ENCODE data around the gene PRKCZ. TPM values are rescaled to one million over a fixed set of nuclear protein-coding genes. Genes with fewer than 3 reads are reported as not detected.

PRKCZ gene
- total RNA-seq, 2 experiments from 2014 or later: 6.7 to 8.0 TPM

GRCh38 chr1:2126331-2127186 lies 76.3 kb downstream of the PRKCZ start:
- POLR2A ChIA-PET: no interaction called here
- no peak for DNase-seq
- CTCF ChIA-PET: interaction anchor here (0.9 to 2.5 kb wide), 2 partner anchors 13 to 48 kb away, joined by 4 to 7 read pairs; no protein-coding TSS in a partner anchor
- Mint-ChIP-seq H3K4me1 (peaks cover 8% of the 10 kb centered on the region), H3K27ac (no peak overlapping the region), H3K4me3 (no peak overlapping the region), H3K9me3 (peaks cover 10% of the 10 kb centered on the region), H3K27me3 (no peaks in the 10 kb centered on the region), H3K36me3 (ENCODE audit: low read depth) (no peaks in the 10 kb centered on the region)

GRCh38 chr1:2127187-2128145 lies 77.3 kb downstream of the PRKCZ start:
- Mint-ChIP-seq H3K27ac (no peak overlapping the region), H3K27me3 (no peaks in the 10 kb centered on the region), H3K4me1 (peaks cover 9% of the 10 kb centered on the region), H3K4me3 (no peak overlapping the region), H3K36me3 (ENCODE audit: low read depth) (no peaks in the 10 kb centered on the region), H3K9me3 (peaks cover 7% of the 10 kb centered on the region)
- ChIA-PET POLR2A (no interaction called here), CTCF (interaction anchor here (0.9 to 2.5 kb wide), 3 partner anchors 12 to 47 kb away, joined by 3 to 7 read pairs (median 4); no protein-coding TSS in a partner anchor)
- no peak for DNase-seq

GRCh38 chr1:2128189-2128901 lies 78.1 kb downstream of the PRKCZ start:
- ChIA-PET CTCF (interaction anchor here (1.1 to 2.5 kb wide), 2 partner anchors 36 to 46 kb away, joined by 3 to 7 read pairs; no protein-coding TSS in a partner anchor), POLR2A (no interaction called here)
- H3K4me1 Mint-ChIP-seq: peaks cover 16% of the 10 kb centered on the region
- no peaks in the 10 kb centered on the region for H3K27me3 Mint-ChIP-seq
- no peak for DNase-seq
- no peak overlapping the region for H3K4me3 Mint-ChIP-seq
- no peaks in the 10 kb centered on the region for H3K36me3 Mint-ChIP-seq (ENCODE audit: low read depth)
- no peak overlapping the region for H3K27ac Mint-ChIP-seq
- peaks cover 4% of the 10 kb centered on the region for H3K9me3 Mint-ChIP-seq

GRCh38 chr1:2129256-2129943 lies 79.2 kb downstream of the PRKCZ start:
- ChIA-PET CTCF (no interaction called here), POLR2A (no interaction called here)
- Mint-ChIP-seq H3K27ac (no peak overlapping the region), H3K4me1 (peaks cover 16% of the 10 kb centered on the region), H3K9me3 (peaks cover under 1% of the 10 kb centered on the region), H3K36me3 (ENCODE audit: low read depth) (no peaks in the 10 kb centered on the region), H3K27me3 (no peaks in the 10 kb centered on the region), H3K4me3 (no peak overlapping the region)
- no peak for DNase-seq

GRCh38 chr1:2130156-2130555 lies 79.9 kb downstream of the PRKCZ start:
- ChIA-PET POLR2A (no interaction called here), CTCF (no interaction called here)
- no peaks in the 10 kb centered on the region for H3K27me3 Mint-ChIP-seq
- no peak overlapping the region for H3K27ac Mint-ChIP-seq
- H3K4me1 Mint-ChIP-seq: peaks cover 16% of the 10 kb centered on the region
- no peaks in the 10 kb centered on the region for H3K36me3 Mint-ChIP-seq (ENCODE audit: low read depth)
- H3K4me3 Mint-ChIP-seq: no peak overlapping the region
- no peaks in the 10 kb centered on the region for H3K9me3 Mint-ChIP-seq
- DNase-seq: no peak

GRCh38 chr1:2130871-2131289 lies 80.7 kb downstream of the PRKCZ start:
- DNase-seq: no peak
- Mint-ChIP-seq H3K4me3 (no peak overlapping the region), H3K9me3 (no peaks in the 10 kb centered on the region), H3K4me1 (peaks cover 16% of the 10 kb centered on the region), H3K36me3 (ENCODE audit: low read depth) (no peaks in the 10 kb centered on the region), H3K27me3 (no peaks in the 10 kb centered on the region), H3K27ac (no peak overlapping the region)
- ChIA-PET POLR2A (no interaction called here), CTCF (no interaction called here)

GRCh38 chr1:2132222-2133038 lies 82.2 kb downstream of the PRKCZ start:
- Mint-ChIP-seq H3K4me1 (peaks cover 8% of the 10 kb centered on the region), H3K4me3 (peak overlapping the region; percentile 72), H3K27ac (no peak overlapping the region), H3K9me3 (no peaks in the 10 kb centered on the region), H3K36me3 (ENCODE audit: low read depth) (no peaks in the 10 kb centered on the region), H3K27me3 (no peaks in the 10 kb centered on the region)
- ChIA-PET CTCF (interaction anchor here (0.8 to 2.0 kb wide), 7 partner anchors 16 to 98 kb away, joined by 4 to 20 read pairs (median 6); partner anchors contain the start of gene FAAP20), POLR2A (interaction anchor here (1.5 kb wide), 1 partner anchor 415 kb away, joined by 4 read pairs; no protein-coding TSS in a partner anchor)
- no peak for DNase-seq

DNA sequence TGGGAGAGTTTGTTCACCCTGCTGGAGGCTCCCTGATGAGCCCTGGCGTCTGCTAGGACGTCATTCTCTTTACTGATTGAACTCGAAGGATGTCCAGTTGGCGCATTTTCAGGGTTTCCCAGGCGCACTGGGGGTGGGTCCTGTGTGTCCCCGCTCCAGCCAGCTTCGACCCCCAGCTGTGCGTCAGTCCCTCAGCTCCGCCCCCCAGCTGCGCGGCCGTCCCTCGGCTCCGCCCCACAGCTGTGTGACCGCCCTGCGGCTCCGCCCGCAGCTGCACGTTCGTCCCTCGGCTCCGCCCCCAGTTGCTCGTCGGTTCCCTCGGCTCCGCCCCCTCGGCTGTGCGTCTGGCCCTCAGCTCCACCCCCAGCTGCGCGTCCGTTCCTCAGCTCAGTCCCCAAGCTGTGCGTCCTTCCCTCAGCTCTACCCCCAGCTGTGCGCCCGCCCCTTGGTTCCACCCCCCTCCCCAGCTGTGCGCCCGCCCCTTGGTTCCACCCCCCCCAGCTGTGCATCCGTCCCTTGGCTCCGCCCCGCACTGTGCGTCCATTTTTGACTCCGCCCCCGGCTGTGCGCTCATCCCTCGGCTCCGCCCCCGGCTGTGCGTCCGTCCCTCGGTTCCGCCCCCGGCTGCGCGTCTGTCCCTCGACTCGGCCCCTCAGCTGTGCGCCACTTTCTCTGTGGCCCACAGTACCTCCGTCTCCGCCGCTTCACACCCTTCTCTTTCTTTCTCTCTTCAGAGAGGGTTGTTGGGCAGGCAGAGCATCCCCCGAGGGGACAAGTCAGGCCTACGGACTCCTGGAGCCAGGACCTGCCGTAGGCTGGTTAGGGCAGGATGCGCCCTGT lies 83.0 kb downstream of the PRKCZ start:
- CTCF ChIA-PET: interaction anchor here (0.8 to 2.0 kb wide), 9 partner anchors 16 to 97 kb away, joined by 4 to 20 read pairs (median 6); partner anchors contain the start of gene FAAP20

GRCh38 chr1:2133879-2134215 lies 83.6 kb downstream of the PRKCZ start:
- Mint-ChIP-seq H3K27me3 (no peaks in the 10 kb centered on the region), H3K4me1 (peaks cover 10% of the 10 kb centered on the region), H3K27ac (no peak overlapping the region), H3K4me3 (no peak overlapping the region), H3K36me3 (ENCODE audit: low read depth) (no peaks in the 10 kb centered on the region), H3K9me3 (no peaks in the 10 kb centered on the region)
- ChIA-PET POLR2A (interaction anchor here (0.9 to 1.5 kb wide), 2 partner anchors 61 to 414 kb away, joined by 3 to 4 read pairs; partner anchors contain the start of gene FAAP20), CTCF (interaction anchor here (0.6 to 2.0 kb wide), 6 partner anchors 15 to 89 kb away, joined by 3 to 20 read pairs (median 7); partner anchors contain the start of gene FAAP20)
- no peak for DNase-seq

More for the DNA sequence above, 83.0 kb downstream of the PRKCZ start:
- POLR2A ChIA-PET: interaction anchor here (0.7 to 1.5 kb wide), 3 partner anchors 58 to 414 kb away, joined by 3 to 4 read pairs (median 3); partner anchors contain the start of gene FAAP20
- peak; percentile 98 for DNase-seq
- no peaks in the 10 kb centered on the region for H3K27me3 Mint-ChIP-seq
- peak overlapping the region; percentile 60 for H3K27ac Mint-ChIP-seq
- H3K4me3 Mint-ChIP-seq: peak overlapping the region; percentile 72
- H3K36me3 Mint-ChIP-seq (ENCODE audit: low read depth): no peaks in the 10 kb centered on the region
- no peaks in the 10 kb centered on the region for H3K9me3 Mint-ChIP-seq
- peaks cover 10% of the 10 kb centered on the region for H3K4me1 Mint-ChIP-seq

DNA sequence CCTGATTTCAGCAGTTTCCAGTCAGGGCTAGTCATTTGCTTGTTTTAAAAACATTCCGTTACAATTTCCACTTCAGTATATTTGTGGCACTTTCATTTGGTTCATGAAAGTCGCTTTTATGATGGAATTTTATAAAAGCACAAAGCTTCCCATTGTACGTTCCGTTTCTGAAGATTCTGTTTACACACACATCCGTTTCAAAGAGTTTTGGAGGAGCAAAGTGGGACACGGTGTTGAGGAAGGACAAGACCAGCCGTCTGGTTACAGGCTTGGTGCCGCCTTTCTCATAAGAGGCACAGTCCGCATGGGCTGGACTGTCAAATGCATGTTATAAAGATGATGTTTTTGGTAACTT lies 84.0 kb downstream of the PRKCZ start:
- peaks cover 10% of the 10 kb centered on the region for H3K4me1 Mint-ChIP-seq
- H3K27me3 Mint-ChIP-seq: no peaks in the 10 kb centered on the region
- H3K36me3 Mint-ChIP-seq (ENCODE audit: low read depth): no peaks in the 10 kb centered on the region
- no peaks in the 10 kb centered on the region for H3K9me3 Mint-ChIP-seq
- ChIA-PET CTCF (interaction anchor here (0.6 kb wide), 1 partner anchor 37 kb away, joined by 3 read pairs; no protein-coding TSS in a partner anchor), POLR2A (interaction anchor here (1.5 kb wide), 1 partner anchor 413 kb away, joined by 4 read pairs; no protein-coding TSS in a partner anchor)
- H3K27ac Mint-ChIP-seq: no peak overlapping the region
- H3K4me3 Mint-ChIP-seq: no peak overlapping the region
- DNase-seq: no peak
